ENCODE measurements around the gene ATP1B1. TPM values are rescaled to one million over a fixed set of nuclear protein-coding genes. Genes with fewer than 3 reads are reported as not detected.
"Not testable (repeated sequence)": the region's sequence is repeated elsewhere in the genome, so short reads cannot be mapped to it uniquely, and the experiment has no call there.

ATP1B1 gene
- total RNA-seq, 1 donor: 13.7 TPM

GRCh38 chr1:169120066-169120465 is 13.6 kb downstream of the ATP1B1 start:
- DNase-seq (ENCODE audit: low read depth): no peak

DNA sequence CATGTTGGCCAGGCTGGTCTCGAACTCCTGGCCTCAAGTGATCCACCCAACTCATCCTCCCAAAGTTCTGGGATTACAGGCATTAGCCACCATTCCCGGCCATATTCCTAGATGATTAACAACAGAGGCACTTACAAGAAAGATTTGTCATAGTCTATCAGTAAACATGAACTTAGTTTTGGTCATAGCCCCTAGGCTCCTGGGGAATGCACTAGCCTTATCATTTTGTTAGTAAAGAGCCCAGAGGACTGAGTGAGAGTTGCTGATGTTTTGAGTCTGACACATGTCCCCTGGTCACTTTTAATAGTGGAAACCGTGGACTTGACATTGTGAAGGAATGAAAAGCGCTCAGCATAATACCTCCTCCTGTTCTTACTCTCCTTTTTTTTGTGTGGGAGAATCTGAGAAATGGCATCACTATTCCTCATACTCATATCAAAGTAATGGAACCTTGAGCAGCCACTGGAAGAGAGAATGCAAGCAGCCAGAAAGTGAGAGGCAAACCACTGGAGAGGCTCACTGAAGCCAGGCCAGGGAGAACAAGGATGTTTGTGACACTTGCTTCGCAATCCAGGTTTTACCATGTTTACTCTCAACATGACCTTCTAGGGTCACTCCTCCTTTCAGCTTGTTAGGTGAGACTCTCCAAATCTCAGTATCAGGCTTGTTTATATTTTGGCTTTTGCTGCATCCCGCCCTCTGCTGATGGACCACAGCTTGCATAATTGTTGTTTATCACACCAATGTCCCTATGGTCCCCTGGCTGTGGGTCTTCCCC is 14.8 kb downstream of the ATP1B1 start:
- TF ChIP-seq, protein P1, sequence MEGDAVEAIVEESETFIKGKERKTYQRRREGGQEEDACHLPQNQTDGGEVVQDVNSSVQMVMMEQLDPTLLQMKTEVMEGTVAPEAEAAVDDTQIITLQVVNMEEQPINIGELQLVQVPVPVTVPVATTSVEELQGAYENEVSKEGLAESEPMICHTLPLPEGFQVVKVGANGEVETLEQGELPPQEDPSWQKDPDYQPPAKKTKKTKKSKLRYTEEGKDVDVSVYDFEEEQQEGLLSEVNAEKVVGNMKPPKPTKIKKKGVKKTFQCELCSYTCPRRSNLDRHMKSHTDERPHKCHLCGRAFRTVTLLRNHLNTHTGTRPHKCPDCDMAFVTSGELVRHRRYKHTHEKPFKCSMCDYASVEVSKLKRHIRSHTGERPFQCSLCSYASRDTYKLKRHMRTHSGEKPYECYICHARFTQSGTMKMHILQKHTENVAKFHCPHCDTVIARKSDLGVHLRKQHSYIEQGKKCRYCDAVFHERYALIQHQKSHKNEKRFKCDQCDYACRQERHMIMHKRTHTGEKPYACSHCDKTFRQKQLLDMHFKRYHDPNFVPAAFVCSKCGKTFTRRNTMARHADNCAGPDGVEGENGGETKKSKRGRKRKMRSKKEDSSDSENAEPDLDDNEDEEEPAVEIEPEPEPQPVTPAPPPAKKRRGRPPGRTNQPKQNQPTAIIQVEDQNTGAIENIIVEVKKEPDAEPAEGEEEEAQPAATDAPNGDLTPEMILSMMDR (IDR thresholded peaks at IDR 0.05; ENCODE audit: insufficient read depth, low read length): no peak
- no peak overlapping the region for H3K4me3 ChIP-seq (ENCODE audit: low read depth, low read length)
- no peak for DNase-seq (ENCODE audit: low read depth)

More at GRCh38 chr1:169120066-169120465, 13.6 kb downstream of the ATP1B1 start:
- TF ChIP-seq, protein P1 (IDR thresholded peaks at IDR 0.05; ENCODE audit: insufficient read depth, low read length): no peak
- H3K4me3 ChIP-seq (ENCODE audit: low read depth, low read length): no peak overlapping the region

DNA sequence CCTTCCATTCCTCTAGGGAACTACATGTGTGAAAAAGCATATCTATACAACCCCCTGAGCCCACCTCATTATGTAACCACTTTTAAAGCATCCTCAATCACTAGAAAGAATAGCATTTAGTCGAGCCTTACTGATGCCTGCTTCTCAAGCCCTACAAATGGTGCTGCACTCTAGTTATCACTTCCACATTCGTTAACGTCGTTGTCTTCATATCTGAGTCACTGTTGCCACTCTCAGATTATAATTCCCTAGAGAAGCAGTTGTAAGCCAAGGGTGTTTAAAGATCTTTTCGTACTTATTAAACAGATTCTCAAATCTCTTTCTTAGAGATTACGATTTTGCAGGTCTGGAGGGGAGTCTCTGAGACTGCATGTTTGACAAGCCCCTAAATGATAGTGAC is 16.5 kb downstream of the ATP1B1 start:
- TF ChIP-seq, protein P1 (IDR thresholded peaks at IDR 0.05; ENCODE audit: insufficient read depth, low read length): no peak
- no peak overlapping the region for H3K4me3 ChIP-seq (ENCODE audit: low read depth, low read length)
- no peak for DNase-seq (ENCODE audit: low read depth)

DNA sequence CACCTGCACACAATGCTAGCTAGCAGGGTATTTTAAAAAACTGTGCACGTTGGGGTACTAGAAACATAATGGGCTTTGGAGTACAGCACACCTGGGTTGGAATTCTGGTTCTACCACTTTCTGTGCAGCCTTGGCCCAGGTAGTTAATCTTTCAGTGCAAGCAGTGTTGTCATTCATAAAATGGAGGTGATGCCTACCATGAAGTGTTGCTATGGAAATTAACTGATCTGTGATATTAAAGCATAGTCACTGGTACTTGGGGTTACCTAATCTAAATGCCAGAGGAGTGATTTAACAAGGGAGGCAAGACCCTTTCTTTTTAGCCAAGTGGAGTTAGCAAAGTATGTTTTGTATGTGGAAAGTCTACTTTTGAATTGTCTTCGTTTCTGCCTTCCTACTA is 18.0 kb downstream of the ATP1B1 start:
- TF ChIP-seq, protein P1 (IDR thresholded peaks at IDR 0.05; ENCODE audit: insufficient read depth, low read length): no peak
- H3K4me3 ChIP-seq (ENCODE audit: low read depth, low read length): no peak overlapping the region
- DNase-seq (ENCODE audit: low read depth): no peak

- DNase-seq (ENCODE audit: low read depth); H3K4me3 ChIP-seq (ENCODE audit: low read depth, low read length): not testable (repeated sequence)
These were observed 19.1 kb downstream of the ATP1B1 start for GRCh38 chr1:169125597-169125996.

DNA sequence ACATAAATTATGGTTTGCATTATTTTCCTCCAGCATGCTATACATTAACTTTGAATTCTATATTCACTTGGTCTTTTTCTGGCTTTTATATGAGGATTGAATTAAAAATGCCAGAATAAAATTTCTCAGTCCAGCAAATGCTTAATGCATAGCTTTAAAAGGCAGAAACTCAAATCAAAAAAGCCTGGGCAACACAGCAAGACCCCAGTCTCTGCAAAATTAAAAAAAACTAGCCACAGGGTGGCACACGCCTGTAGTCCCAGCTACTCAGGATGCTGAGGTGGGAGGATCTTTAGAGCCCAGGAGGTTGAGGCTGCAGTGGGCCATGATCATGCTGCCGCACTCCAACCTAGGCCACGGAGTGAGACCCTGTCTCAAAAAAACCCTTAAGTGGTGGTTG is 19.8 kb downstream of the ATP1B1 start:
- DNase-seq (ENCODE audit: low read depth): no peak
- H3K4me3 ChIP-seq (ENCODE audit: low read depth, low read length): no peak overlapping the region
- TF ChIP-seq, protein P1 (IDR thresholded peaks at IDR 0.05; ENCODE audit: insufficient read depth, low read length): no peak

- TF ChIP-seq, protein P1 (IDR thresholded peaks at IDR 0.05; ENCODE audit: insufficient read depth, low read length): no peak
- H3K4me3 ChIP-seq (ENCODE audit: low read depth, low read length): no peak overlapping the region
- DNase-seq (ENCODE audit: low read depth): no peak
These were observed 20.8 kb downstream of the ATP1B1 start for GRCh38 chr1:169127305-169127704.
